Left renal pelvis (tissue), 4 donors: ENCODE data around the gene OGFR. TPM values are rescaled to one million over a fixed set of nuclear protein-coding genes. Genes with fewer than 3 reads are reported as not detected.

ENCODE experiments used
- DNase-seq, 4 donors: peaks; one replicate each; pipeline ENCODE4 v3.0.0-alpha.2; 2013; ENCODE audit warnings: low read depth in 4 of 4, low spot score in 3 of 4
- polyA plus RNA-seq, 4 donors: library from polyadenylated mRNA; unstranded; fragments of 120-200 nt; gene quantifications; one replicate each; pipeline ENCODE4 v1.2.1, GENCODE V29; 2013; ENCODE audit not compliant: insufficient read length in 4 of 4

The OGFR gene
- polyA plus RNA-seq, 4 donors = 20.6 to 36.1 (median 26.8) TPM

GRCh38 chr20:62797671-62798532 lies 6.7 kb upstream of the OGFR start:
- no peak for DNase-seq

GRCh38 chr20:62799036-62799435 lies 5.6 kb upstream of the OGFR start:
- DNase-seq = no peak

DNA sequence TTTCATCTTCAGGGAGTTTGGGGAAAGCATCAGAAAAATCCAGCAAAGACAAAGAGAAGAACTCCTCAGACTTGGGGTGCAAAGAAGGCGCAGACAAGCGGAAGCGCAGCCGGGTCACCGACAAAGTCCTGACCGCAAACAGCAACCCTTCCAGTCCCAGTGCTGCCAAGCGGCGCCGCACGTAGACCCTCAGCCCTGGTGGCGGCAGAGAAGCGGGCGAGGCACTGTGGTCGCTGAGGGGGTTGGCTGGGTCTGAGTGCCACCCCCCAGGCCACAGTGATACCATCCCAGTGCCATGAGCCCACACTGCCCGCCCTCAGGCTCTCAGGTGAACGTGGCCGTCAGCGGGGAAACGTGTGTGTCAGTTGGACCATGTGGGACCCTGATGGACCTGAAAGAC lies 5.2 kb upstream of the OGFR start:
- no peak for DNase-seq

DNA sequence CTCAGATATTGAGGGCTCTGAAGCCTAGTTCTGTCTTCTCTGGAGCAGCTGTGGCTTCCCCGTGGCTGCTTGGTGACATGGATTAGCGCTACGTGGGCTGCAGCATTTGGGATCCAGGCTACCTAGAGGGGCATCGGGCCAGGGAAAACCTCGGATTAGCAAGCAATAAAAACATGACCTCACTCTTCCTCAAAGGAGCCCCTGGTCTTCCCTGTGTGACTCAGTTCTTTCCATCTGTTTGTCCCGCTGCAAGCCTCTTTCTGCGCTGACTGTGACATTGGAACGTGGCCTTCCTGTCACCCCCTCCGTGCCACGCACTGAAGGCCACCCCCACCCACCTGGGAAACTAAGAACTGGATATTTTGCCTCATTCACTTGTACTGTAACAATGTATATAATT lies 4.8 kb upstream of the OGFR start:
- no peak for DNase-seq

DNA sequence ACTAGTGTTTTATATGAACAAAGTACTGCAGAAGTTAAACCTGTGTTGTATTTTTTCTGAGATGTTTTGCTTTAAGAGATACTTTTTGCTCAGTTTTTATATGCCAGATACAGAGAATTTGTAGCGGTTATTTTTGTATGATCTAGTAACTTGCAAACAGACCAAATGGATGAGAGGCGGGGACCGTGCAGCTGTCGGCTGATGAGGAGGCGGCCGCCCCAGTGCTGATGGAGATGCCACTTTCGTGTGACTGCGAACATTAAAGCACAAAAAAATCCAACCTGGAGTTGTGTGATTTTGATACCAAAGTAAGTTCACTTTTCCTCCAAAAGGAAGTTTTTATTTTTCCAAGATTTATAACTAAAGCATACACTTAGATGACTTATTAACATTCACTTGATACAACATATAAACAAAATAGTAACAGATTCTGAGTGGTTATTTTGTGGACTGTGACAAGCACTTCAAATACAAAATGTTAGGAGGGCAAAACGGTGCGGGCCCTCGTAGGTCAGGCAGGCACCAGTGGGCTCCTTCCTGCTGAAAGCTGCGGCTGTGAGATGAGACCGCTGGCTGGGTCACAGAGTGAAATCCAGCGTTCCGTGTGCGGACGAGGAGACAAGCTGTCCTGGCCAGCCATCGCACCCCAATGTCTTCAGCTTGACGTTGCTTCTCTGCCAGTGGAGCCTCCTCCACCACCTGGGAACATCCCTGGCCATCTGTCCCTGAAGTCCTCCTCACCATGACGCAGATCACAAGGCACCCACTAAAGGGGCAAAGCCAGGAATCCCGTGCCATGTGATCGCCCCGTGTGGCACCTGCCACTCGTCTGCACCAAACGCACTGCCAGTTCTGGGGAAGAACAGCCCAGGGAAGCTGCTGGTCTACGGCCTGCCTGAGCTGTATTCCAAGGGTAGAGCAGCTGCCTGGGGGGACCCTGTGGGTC lies 4.0 kb upstream of the OGFR start:
- no peak for DNase-seq

DNA sequence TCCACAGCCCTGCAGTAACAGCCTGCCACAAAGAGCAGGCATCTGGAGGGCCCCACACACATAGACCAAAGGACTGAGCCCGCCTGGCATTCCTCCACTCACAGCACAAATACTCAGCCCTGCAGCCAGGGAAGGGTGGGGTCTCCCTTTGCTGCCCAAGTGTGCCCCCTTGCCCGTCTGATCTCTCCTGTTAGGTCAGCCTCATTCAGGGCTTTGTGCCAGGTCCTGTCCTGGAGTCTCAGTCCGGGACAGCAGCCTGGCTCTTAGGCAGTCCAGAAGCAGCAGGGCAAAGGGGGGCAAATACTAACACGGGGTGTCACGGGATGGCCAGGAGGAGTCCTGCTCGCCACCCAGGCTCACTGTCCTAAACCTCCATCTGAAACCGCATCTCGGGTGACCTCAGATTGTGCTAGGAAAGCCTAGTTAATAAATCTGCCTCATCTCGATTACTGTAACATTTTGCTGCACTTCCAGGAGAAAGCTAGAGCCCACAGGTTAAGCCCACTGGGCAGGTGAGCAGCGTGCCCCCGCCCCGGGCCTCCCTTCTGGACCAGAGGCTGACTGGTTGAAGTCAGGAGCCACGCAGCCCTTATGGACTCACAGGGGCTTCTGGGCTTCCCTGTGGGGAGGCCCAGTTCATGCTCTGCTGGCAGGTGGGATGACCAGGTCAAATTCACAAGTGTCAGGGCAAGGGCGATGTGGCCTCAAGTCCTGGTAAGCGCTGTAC lies 3.2 kb upstream of the OGFR start:
- no peak for DNase-seq

- DNase-seq = no peak
Measured at GRCh38 chr20:62802026-62802712, 2.5 kb upstream of the OGFR start.

- DNase-seq = no peak
Measured at GRCh38 chr20:62804021-62804626, 511 bp upstream of the OGFR start.

GRCh38 chr20:62805155-62805710 lies 598 bp downstream of the OGFR start:
- DNase-seq = no peak

- DNase-seq = no peak
Measured at GRCh38 chr20:62805711-62806382, 1.2 kb downstream of the OGFR start.

DNA sequence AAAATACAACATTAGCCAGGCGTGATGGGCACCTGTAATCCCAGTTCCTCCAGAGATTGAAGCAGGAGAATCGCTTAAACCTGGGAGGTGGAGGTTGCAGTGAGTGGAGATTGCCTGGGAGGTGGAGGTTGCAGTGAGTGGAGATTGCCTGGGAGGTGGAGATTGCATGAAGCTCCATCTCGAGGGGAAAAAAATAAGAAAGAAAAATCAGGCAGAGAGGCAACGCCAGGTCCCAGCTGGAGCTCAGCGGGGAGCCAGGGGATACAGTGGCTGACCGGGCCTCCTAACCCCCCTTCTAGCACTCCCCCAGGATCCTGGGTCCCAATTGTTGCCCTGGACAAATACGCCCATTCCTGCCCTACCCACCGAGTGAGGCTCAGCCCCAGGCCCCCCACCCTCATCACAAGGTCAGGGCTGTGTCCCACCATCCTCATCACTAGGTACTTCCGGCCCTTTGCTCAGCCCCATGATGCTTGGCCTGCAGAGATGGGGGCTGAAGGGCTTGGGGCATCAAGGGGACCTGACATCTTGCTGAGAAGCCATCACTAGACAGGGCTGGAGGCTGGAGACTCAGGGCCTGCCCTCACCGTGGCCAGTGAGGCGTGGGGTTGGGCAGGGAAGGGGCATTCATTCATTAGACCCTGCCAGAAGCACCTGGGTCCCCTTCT lies 1.9 kb downstream of the OGFR start:
- DNase-seq = no peak

- DNase-seq = no peak
Measured at GRCh38 chr20:62807444-62808210, 3.0 kb downstream of the OGFR start.

- DNase-seq = no peak
Measured at GRCh38 chr20:62808211-62808865, 3.7 kb downstream of the OGFR start.

DNA sequence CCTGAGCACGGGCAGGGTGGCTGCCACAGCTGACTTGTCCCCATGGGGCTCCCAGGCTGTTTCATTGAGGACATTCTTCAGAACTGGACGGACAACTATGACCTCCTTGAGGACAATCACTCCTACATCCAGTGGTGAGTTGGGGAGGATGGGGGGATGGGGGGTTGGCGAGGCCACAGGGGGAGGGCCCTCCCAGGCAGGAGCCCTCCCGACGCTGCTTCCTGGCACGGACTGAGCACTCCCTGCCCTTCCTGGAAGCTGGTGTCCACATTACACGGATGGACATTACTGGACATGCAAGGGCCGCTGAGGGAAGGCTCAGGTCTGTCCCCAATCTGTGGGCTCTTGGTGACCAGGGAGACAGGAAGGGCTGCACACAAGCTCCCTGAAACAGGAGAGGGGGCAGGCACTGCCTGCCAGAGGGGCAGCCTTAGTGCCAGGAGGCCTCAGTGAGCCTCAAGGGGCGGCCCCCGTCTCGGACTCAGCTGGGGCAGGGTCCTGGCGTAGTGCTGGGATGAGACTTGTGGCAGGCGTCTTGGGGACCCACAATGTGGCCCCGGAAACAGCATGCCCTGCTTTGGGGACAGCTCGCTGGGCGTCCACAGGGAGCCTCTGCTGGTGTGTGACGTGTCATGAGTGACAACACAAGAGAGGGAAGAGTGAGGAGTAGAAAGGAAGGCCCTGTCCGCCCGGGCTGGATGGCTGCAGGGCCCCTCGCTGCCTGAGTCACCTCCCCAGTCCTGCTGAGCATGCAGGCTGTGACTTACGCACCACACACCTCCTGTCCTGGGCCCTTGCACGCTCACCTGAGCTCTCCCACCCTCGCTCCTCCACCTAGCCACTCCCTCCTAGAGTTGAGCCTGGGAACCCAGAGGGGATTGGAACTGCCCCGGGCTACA lies 5.1 kb downstream of the OGFR start:
- no peak for DNase-seq

DNA sequence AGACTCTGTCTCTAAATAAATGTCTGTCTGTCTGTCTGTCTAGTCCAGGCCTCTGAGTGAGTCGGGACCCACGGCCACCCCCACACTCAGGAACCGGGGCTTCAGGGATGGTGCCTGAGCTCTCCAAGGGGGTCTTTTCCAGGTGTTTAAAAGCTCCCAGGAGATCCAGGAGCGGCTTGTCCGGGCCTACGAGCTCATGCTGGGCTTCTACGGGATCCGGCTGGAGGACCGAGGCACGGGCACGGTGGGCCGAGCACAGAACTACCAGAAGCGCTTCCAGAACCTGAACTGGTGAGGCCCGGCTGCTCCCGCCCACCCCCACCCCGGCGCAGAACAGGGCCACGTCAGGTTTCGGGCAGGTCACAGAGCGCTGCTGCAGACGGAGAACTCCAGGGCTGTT lies 6.7 kb downstream of the OGFR start:
- no peak for DNase-seq

DNA sequence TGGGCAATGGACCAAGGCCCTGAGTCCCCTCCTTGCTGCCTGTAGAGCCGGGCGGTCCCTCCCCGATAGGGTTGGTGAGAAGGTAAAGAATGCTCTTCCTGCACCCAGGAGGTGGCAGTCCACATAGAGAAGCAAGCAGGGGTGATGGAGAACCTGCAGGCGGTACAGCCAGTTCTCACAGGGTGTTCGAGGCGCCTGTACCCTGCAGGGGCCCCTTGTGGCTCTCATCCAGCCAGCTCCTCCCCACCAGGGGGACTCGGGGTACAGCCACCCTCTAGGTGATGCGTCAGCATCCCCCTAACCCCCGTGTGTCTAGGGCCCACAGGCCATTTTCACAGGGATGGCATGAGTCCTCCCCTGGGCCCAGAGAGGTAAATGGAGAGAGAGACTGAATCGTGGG lies 7.1 kb downstream of the OGFR start:
- no peak for DNase-seq
